NOMO-1 (cell line): Measurements from ENCODE around the gene CSMD2.
A peak's percentile ranks its signal among the peaks of the same experiment; 100 is the strongest.

Experiments
- DNase-seq, 2 experiments: peaks; one replicate each; lab custom pipeline; 2025; ENCODE audit not compliant: unreplicated experiment in 2 of 2; lab: John Stamatoyannopoulos, UW

The CSMD2 gene

GRCh38 chr1:33661811-33662454 is 503.1 kb downstream of the CSMD2 start:
- DNase-seq: no peak

DNA sequence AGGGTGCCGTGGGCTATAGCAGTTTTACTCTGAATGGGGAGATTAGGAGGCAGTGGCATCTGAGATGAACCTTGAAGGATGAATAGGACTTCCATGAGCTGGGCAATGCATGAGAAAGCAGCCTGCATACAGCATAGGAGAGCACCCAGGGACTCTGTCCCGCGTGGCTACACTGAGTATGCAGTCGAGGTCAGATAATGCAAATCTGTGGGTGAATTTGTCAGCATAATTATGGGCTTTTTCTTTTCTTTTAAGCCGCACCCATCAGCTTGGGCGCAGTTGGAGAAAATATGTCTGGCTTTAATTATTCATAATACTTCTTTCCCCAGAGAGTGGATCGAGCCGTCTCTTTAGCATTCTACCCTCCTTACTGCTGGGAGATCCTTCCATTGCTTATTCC is 504.1 kb downstream of the CSMD2 start:
- no peak for DNase-seq

DNA sequence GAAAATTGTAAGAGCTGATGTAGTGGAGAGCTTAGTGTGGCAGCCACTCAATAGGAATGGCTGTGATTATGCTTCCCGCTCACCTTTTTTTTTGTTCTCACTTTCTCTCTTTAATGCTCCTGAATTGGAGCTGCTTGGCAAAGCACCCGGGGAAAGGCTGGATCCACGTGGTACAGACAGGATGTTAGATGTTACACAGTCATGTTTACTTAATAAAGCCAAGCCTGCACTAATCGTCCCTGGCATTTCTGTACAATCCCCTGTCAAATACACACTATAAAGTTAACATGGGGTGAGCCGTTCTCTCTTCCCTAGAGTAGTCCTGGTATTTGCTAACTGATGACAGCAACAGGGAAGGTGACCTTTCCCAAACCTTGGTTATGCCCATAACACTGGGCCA is 504.8 kb downstream of the CSMD2 start:
- no peak for DNase-seq

DNA sequence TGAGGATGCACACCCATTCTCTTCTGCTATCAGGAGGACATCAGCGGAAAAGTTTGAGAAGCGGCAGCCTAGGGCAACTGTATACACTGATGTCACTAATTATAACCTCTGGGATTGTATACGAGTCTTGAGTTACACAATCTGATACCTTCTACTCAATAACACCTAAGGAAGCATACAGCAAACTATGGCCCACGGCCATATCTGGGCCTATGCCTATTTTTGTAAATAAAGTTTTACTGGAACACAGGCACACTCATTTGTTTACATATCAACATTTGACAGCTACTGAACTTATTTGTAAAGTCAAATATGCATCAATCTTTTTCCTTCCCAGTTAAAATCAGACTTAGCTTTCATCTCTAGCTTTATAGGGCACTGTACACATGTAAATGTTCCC is 505.4 kb downstream of the CSMD2 start:
- no peak for DNase-seq

GRCh38 chr1:33657833-33658232 is 507.2 kb downstream of the CSMD2 start:
- DNase-seq: no peak

DNA sequence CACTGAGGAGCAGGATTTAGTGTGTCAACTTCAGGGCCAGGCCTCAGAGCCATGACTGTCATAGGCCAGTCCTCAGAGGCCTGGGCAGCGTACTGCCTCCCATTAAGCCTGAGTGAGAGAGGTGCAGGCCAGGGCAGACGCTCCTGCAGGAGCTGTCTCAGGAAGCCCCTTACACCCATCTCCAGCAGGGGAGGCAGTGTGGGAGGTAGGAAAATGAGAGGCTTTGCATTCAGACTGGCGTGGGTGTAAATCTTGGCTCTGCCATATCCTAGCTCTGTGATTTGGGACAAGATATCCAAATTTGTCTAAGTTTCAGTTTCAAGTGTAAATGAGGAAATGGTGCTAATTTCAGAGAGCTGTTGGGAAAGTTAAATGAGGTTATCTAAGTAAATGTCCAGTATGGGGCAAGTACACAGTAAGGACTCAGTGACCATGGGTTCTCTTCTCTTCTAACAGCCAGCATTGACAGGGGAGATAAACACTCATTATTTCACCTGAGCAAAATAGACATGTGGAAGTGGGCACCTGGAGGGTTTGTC is 508.5 kb downstream of the CSMD2 start:
- peak in 1 of 2 experiments; percentile 56 for DNase-seq

GRCh38 chr1:33655496-33655895 is 509.5 kb downstream of the CSMD2 start:
- no peak for DNase-seq

DNA sequence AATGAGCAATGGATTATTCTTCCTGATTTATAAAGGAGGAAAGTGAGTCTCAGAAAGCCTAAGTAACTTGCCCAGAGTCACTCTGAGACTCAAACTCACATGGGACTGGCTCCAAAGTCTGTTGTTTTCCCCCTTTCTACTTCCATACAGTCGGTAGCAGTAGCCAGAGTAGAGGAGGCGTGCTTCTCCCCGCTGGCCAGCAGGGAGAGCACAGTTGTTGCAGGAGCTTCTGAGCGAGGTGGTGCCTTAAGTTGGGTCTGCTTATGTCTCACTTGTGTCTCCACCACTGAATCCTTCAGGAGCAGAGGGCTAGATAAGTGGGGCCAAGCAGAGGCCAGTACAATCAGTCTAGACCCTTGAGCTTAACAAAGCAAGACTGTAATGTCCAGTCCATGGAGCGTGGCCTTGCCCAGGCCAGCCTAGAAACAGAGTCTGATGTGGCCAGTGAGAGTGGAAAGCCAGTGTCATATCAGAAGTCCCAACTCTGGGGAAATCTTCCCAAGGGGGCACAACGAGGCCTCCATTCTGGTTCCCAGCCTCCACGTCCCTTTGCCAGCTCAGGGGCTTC is 510.7 kb downstream of the CSMD2 start:
- no peak for DNase-seq

DNA sequence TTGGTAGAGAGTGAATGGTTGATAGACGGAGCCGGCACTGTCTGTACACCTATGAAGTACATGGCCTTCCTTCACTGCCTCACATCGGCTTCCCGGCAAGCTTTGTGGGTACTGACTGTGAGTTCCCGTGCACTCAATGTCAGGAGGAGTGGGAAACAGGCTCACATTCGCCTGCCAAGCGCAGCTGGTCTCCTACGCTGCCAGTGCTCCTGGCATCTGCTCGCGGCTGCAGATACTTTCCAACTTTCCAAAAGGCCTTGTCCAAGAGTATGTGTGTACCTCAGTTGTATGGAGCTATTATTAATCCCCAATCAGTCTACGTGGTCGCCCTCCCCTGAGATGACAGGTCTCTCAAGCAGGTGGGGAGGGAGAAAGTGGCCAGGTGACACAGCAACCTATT is 511.8 kb downstream of the CSMD2 start:
- DNase-seq: no peak

DNA sequence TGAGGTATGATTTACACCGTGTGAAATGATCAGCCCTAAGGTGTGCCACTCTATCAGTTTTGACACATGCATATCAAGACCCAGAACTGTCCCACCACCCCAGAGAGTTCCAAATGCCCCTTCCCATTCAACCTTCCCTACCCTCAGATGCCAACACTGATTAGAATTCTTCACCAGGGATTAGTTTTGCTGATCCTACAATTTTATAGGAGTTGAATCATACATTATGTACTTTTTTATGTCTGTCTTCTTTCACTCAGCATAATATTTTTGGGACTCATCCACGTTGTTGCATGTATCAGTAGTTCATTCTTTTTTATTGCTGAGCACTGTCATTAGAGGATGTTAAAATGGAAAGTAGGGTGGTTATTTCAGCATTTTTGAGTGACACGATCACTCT is 514.3 kb downstream of the CSMD2 start:
- DNase-seq: no peak

DNA sequence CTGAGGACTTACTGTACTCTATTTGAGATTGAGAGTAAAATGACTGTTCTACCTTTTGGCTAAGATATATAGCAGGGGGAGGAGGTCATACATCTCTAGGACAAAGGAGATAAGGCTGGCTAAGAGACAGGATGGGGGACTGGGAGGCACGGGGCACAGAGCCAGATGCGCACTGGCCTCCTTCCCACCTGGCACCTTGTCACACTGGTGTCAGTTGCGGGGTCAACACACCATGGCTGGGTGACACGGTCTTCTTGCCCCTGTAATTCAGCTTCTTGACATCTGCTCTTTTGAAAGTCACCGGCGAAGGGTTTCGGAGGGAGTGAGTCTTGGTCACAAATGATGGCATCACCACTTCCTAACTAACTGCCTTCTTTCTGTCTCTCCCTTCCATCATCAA is 515.3 kb downstream of the CSMD2 start:
- DNase-seq: no peak

- no peak for DNase-seq
These were observed 521.8 kb downstream of the CSMD2 start for GRCh38 chr1:33643216-33643615.

DNA sequence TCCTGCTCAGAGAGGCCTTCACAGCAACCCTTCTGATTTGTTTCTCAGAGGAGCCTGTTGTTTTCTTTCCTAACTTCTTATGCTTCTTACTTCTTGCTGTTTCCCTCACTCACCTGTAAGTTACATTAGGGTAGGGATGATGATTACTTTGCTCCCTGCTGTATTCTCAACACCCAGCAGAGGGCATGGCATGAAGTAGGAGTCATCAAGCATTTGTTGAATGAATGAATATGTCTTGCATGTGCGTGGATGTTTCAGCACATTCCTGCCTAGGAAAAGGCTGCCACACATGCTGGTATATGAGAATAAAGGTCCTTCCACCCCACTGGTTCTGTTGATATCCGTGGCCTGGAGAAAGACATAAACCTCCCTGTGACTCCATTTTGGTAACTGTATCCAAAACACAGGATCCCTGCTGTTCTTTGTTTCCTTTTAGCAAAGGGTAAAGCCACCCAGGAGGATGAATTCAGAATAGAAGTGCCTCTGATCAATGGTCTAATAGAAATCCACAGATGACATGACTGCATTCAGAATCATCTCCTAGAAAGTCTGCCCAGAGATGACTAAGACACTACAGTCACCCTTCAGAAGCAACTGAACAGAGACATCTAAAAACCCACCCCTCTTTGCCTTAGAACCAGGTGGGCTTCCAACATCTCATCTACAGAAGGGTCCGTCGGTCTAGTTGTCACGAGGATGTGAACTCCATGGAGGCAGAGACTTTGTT is 523.8 kb downstream of the CSMD2 start:
- DNase-seq: no peak

- no peak for DNase-seq
These were observed 524.8 kb downstream of the CSMD2 start for GRCh38 chr1:33640114-33640660.

DNA sequence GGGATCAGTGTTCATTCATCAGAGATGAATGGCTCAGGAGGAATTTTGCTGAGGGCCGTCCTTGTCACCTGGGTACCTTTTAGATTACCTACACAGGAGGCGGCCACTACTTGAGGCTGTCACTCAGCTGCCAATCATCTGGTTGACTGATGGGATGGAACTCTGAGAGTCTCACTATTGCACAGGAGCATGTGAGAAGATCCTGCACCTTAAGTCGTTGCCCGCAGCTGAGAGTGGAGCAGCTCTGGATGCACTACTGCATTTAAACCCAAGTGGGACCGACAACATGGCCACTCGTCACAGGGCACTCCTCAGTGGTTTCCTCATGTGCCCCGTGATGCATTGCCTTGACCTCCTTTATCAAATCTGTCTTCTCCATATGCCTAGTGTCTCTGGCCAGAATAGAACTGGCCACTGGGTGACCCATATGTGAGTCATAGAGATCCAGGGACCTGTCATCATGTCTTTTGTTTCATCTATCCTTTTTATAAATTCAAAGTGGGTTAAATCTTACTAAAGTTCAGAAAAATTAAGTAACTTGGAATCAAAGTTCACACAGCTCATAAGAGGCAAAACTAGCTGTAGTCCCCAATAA is 527.1 kb downstream of the CSMD2 start:
- DNase-seq: no peak

DNA sequence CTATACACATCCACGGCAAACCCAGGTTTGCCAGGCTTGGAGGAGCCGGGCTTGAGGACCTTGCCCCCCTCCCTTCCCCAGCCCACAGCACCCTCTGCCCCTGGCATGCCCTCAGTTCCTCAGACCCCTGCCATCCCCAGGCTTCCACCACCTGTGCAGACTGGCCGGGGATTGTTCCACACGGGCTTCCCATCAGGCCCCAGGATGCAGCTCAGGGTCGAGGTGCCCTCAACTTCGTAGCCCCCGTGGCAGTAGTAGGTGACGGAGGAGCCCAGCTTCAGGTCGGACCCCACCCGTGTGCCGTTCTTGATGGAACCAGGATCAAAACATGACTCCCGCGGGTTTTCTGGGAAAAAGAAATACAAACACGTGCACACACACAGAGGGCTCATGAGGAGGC is 528.8 kb downstream of the CSMD2 start:
- no peak for DNase-seq

GRCh38 chr1:33635336-33636012 is 529.6 kb downstream of the CSMD2 start:
- DNase-seq: no peak

DNA sequence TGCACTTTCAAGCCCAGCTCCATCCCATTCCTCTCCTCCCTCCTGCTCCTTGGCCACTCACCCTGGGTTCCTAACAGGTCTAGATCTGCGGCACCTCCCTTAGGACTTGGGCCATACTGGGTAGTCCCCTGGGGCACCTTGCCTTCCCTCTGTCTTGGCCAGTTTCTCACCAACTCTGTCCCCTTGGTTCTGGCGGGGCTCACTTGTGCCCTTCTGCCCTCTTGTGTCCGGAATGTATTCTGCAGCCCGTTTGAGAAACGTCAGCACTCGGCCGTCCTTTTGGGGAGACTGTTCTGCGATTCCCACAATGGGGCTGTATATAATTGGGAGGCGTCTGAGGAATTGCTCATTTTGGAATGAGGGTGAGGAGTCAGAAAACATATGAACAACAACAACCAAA is 530.2 kb downstream of the CSMD2 start:
- peak in 1 of 2 experiments; percentile 16 for DNase-seq

GRCh38 chr1:33634143-33634542 is 530.9 kb downstream of the CSMD2 start:
- DNase-seq: no peak

DNA sequence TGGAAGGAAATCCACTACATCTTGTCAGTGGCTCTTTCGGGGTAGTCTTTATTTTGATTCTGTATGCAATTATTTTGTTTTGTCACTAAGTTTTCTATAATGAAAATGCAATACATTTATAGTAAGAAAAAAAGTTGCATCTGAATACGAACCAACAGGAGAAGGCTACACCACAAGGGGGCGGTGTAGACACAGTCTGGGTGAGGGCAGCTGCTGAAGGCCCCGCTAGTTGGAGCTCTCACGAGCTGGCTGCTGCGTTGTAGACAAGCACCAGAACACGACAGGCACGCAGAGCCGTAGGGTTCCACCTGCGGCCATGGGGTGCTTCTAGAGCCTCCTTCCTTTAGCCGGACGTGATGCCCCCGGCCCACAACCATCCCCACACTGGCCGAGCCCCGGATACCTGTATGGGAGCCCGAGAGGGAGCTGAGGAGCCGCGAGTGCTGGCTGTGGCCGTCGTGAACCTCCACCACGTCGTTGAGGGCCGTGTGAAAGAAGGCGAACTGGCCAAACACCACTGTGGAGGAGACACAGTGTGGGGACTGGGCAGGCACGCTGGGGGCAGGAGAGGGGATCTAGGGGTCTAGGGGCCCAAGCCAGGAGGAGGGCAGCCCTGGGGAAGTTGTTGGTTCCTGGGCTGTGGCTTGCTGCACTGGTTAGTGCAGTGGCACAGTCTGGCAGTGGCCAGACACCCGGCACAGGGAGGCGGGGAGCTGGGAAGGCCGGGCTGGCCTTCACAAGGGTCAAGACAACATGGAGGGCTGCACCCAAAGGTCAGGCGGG is 531.8 kb downstream of the CSMD2 start:
- DNase-seq: peak; percentile 84 to 89
